ENCODE measurements around the gene SREBF2.

The SREBF2 gene

GRCh38 chr22:41891407-41891806, 58.5 kb downstream of the SREBF2 start:
- no peaks in the 10 kb centered on the region for H3K27me3 ChIP-seq (ENCODE audit: insufficient read depth, poor library complexity, severe bottlenecking)
- no peak for DNase-seq (ENCODE audit: low read depth in 1 of 2, low spot score in 1 of 2)
- no peak overlapping the region for H3K27ac ChIP-seq (replicated peaks)
- no peak overlapping the region for H3K4me3 ChIP-seq (replicated peaks; ENCODE audit: insufficient read depth, low read length)
- TF ChIP-seq REST (IDR thresholded peaks at IDR 0.05; ENCODE audit: insufficient replicate concordance, low read depth) = no peak
- TF ChIP-seq CTCF (IDR thresholded peaks at IDR 0.05; ENCODE audit: insufficient read depth, low read length) = no peak
- no peak for TF ChIP-seq SPI1 (IDR thresholded peaks at IDR 0.05; ENCODE audit: borderline replicate concordance, low read depth)
- TF ChIP-seq POLR2AphosphoS5 (IDR thresholded peaks at IDR 0.05; ENCODE audit: low read depth) = no peak
- TF ChIP-seq GABPA (IDR thresholded peaks at IDR 0.05; ENCODE audit: low read depth) = no peak

- no peak for DNase-seq (ENCODE audit: low read depth in 1 of 2, low spot score in 1 of 2)
- no peaks in the 10 kb centered on the region for H3K27me3 ChIP-seq (ENCODE audit: insufficient read depth, poor library complexity, severe bottlenecking)
- no peak overlapping the region for H3K27ac ChIP-seq (replicated peaks)
- TF ChIP-seq REST (IDR thresholded peaks at IDR 0.05; ENCODE audit: insufficient replicate concordance, low read depth) (no peak), POLR2AphosphoS5 (IDR thresholded peaks at IDR 0.05; ENCODE audit: low read depth) (no peak), CTCF (IDR thresholded peaks at IDR 0.05; ENCODE audit: insufficient read depth, low read length) (no peak)
- no peak overlapping the region for H3K4me3 ChIP-seq (replicated peaks; ENCODE audit: insufficient read depth, low read length)
Observed at GRCh38 chr22:41892721-41893120, 59.8 kb downstream of the SREBF2 start.

GRCh38 chr22:41893591-41894375, 60.9 kb downstream of the SREBF2 start:
- no peak overlapping the region for H3K4me3 ChIP-seq (replicated peaks; ENCODE audit: insufficient read depth, low read length)
- H3K27me3 ChIP-seq (ENCODE audit: insufficient read depth, poor library complexity, severe bottlenecking) = no peaks in the 10 kb centered on the region
- H3K27ac ChIP-seq (replicated peaks) = no peak overlapping the region
- DNase-seq (ENCODE audit: low read depth in 1 of 2, low spot score in 1 of 2) = no peak
- no peak for TF ChIP-seq CTCF (IDR thresholded peaks at IDR 0.05; ENCODE audit: insufficient read depth, low read length)
- TF ChIP-seq REST (IDR thresholded peaks at IDR 0.05; ENCODE audit: insufficient replicate concordance, low read depth) = no peak
- no peak for TF ChIP-seq POLR2AphosphoS5 (IDR thresholded peaks at IDR 0.05; ENCODE audit: low read depth)
- TF ChIP-seq GABPA (IDR thresholded peaks at IDR 0.05; ENCODE audit: low read depth) = no peak
- no peak for TF ChIP-seq SPI1 (IDR thresholded peaks at IDR 0.05; ENCODE audit: borderline replicate concordance, low read depth)

All from HL-60 (cell line).